B cell (primary cell): ENCODE data around the gene CEP126. TPM values are rescaled to one million over a fixed set of nuclear protein-coding genes. Genes with fewer than 3 reads are reported as not detected.

Experiments
- ATAC-seq: fragments of 200-7000 bp; cut with Tn5 transposase; one replicate; pipeline ENCODE4 v1.10.0; 2021; ENCODE audit warnings: low read depth, mild to moderate bottlenecking, moderate number of reproducible peaks, moderate library complexity
- CTCF ChIA-PET: fragments of 350-600 bp; sonication (Branson Sonifier 250); formaldehyde crosslinking; loops from one replicate; lab custom pipeline; 2021; ENCODE audit warnings: antibody characterized with exemption, inconsistent platforms; lab: Charles Lee
- POLR2A ChIA-PET: fragments of 350-600 bp; sonication (Branson Sonifier 250); formaldehyde crosslinking; loops from one replicate; lab custom pipeline; 2021; ENCODE audit warnings: antibody characterized with exemption; lab: Charles Lee
- DNase-seq: peaks from one replicate; pipeline ENCODE4 v3.0.0; 2013
- H2AFZ ChIP-seq: 2 replicates; pipeline ENCODE4 v1.6.1; 2012; ENCODE audit warnings: mild to moderate bottlenecking, low read depth, low read length; ENCODE audit not compliant: insufficient read depth, poor library complexity, severe bottlenecking
- H3K27ac ChIP-seq, 2 donors: 1 replicate in 1 of 2; 2 replicates in 1 of 2; pipeline ENCODE4 v1.5.1; 2012 to 2013; ENCODE audit warnings: low read length in 2 of 2, mild to moderate bottlenecking in 2 of 2, moderate library complexity in 1 of 2
- H3K27me3 ChIP-seq, 4 experiments: fragments of 200-600 bp in 1 of 4; sonication (generic) in 1 of 4; replicated peaks in 1 of 4; 1 replicate in 2 of 4; 2 replicates in 2 of 4; pipeline versions ENCODE4 v1.6.1 to v1.7.0; 2013 to 2016; ENCODE audit warnings: low read length in 3 of 4, mild to moderate bottlenecking in 2 of 4, mixed read lengths in 1 of 4, moderate library complexity in 1 of 4; ENCODE audit not compliant: insufficient read depth in 4 of 4, control insufficient read depth in 3 of 4; ENCODE audit errors: control extremely low read depth in 1 of 4
- H3K36me3 ChIP-seq, 2 experiments: replicated peaks in 1 of 2; 1 replicate in 1 of 2; 2 replicates in 1 of 2; pipeline versions ENCODE4 v1.6.1 to v1.7.1; 2013; ENCODE audit warnings: low read length in 1 of 2; ENCODE audit not compliant: insufficient read depth in 2 of 2, control insufficient read depth in 1 of 2; ENCODE audit errors: control extremely low read depth in 1 of 2, extremely low read depth in 1 of 2
- H3K4me1 ChIP-seq, 2 donors: fragments of 200-600 bp in 1 of 2; sonication (generic) in 1 of 2; 1 replicate in 1 of 2; 2 replicates in 1 of 2; pipeline versions ENCODE4 v1.5.1 to v1.6.1; 2013 to 2017; ENCODE audit warnings: low read length in 2 of 2; ENCODE audit not compliant: control insufficient read depth in 2 of 2, insufficient read depth in 2 of 2
- H3K4me2 ChIP-seq: replicated peaks from 2 replicates; pipeline ENCODE3; 2012; ENCODE audit warnings: mild to moderate bottlenecking, low read depth, low read length; ENCODE audit not compliant: poor library complexity, severe bottlenecking
- H3K4me3 ChIP-seq, 5 experiments: fragments of 200-600 bp in 1 of 5; sonication (generic) in 1 of 5; 1 replicate in 3 of 5; 2 replicates in 2 of 5; pipeline versions ENCODE4 v1.5.1 to v1.7.0; 2011 to 2016; ENCODE audit warnings: low read length in 4 of 5, mild to moderate bottlenecking in 4 of 5, low read depth in 2 of 5, control low read depth in 1 of 5, moderate library complexity in 1 of 5; ENCODE audit not compliant: insufficient read depth in 1 of 5; ENCODE audit errors: control extremely low read depth in 1 of 5, extremely low read depth in 1 of 5
- H3K79me2 ChIP-seq: fragments of 200-600 bp; sonication (generic); one replicate; pipeline ENCODE4 v1.6.0; 2016; ENCODE audit warnings: low read length; ENCODE audit not compliant: control insufficient read depth, insufficient read depth
- H3K9ac ChIP-seq: fragments of 200-600 bp; sonication (generic); 2 replicates; pipeline ENCODE4 v1.6.1; 2017; ENCODE audit warnings: mild to moderate bottlenecking, low read length, moderate library complexity
- H3K9me3 ChIP-seq, 3 donors: one replicate each; pipeline versions ENCODE4 v1.6.1 to v1.7.1; 2013; ENCODE audit warnings: low read length in 2 of 3; ENCODE audit not compliant: control insufficient read depth in 2 of 3, insufficient read depth in 1 of 3; ENCODE audit errors: control extremely low read depth in 1 of 3
- H4K20me1 ChIP-seq: 2 replicates; pipeline ENCODE4 v1.6.0; 2012; ENCODE audit warnings: mild to moderate bottlenecking, low read length; ENCODE audit not compliant: insufficient read depth, control insufficient read depth, poor library complexity, severe bottlenecking
- H3K27ac Mint-ChIP-seq: one replicate; pipeline ENCODE4 v1.8.0; 2021; ENCODE audit warnings: mixed read lengths
- H3K27me3 Mint-ChIP-seq: one replicate; pipeline ENCODE4 v1.8.0; 2021; ENCODE audit warnings: mixed read lengths
- H3K4me1 Mint-ChIP-seq: one replicate; pipeline ENCODE4 v1.8.0; 2021; ENCODE audit warnings: mixed read lengths
- H3K4me3 Mint-ChIP-seq: one replicate; pipeline ENCODE4 v1.8.0; 2021; ENCODE audit warnings: mixed read lengths
- H3K9me3 Mint-ChIP-seq: one replicate; pipeline ENCODE4 v1.8.0; 2022; ENCODE audit warnings: mixed read lengths; ENCODE audit not compliant: insufficient read depth
- EZH2 ChIP-seq: IDR thresholded peaks from 2 replicates; pipeline ENCODE4 v1.6.1; 2012; ENCODE audit warnings: borderline replicate concordance, low read depth, mild to moderate bottlenecking, moderate library complexity, low read length; ENCODE audit not compliant: insufficient read depth, poor library complexity, severe bottlenecking
- WGBS: methylation state at CpG from one replicate; pipeline ENCODE4 v1.1.5; 2013; ENCODE audit warnings: missing lambda C conversion rate; ENCODE audit not compliant: insufficient coverage; 5-methylcytosine and 5-hydroxymethylcytosine counted together
- intact Hi-C: fragments of 100-400 bp; cut with micrococcal nuclease; formaldehyde crosslinking; loops from one replicate; pipeline ENCODE4 v1.10.0; 2022
- polyA plus RNA-seq: library from polyadenylated mRNA; depleted of rRNA; stranded (reverse); fragments of >200 nt; gene quantifications from 2 replicates; pipeline ENCODE4 v1.2.3, GENCODE V29; 2012
- total RNA-seq, 2 donors: library from RNA; stranded (reverse); fragments of 120-200 nt in 1 of 2; gene quantifications; 1 replicate in 1 of 2; 2 replicates in 1 of 2; pipeline versions ENCODE4 v1.2.3 to v1.2.4, GENCODE V29; 2013 to 2022
- TF ChIP-seq, protein P1 (sequence below): fragments of 200-600 bp; IDR thresholded peaks from one replicate; pipeline ENCODE4 v1.8.0; 2022; ENCODE audit warnings: antibody characterized with exemption, mild to moderate bottlenecking

The CEP126 gene
- total and polyA plus RNA-seq, 2 donors (not counting 1 experiment from before 2014, with no cell fraction given): 1.00 to 9.4 TPM

DNA sequence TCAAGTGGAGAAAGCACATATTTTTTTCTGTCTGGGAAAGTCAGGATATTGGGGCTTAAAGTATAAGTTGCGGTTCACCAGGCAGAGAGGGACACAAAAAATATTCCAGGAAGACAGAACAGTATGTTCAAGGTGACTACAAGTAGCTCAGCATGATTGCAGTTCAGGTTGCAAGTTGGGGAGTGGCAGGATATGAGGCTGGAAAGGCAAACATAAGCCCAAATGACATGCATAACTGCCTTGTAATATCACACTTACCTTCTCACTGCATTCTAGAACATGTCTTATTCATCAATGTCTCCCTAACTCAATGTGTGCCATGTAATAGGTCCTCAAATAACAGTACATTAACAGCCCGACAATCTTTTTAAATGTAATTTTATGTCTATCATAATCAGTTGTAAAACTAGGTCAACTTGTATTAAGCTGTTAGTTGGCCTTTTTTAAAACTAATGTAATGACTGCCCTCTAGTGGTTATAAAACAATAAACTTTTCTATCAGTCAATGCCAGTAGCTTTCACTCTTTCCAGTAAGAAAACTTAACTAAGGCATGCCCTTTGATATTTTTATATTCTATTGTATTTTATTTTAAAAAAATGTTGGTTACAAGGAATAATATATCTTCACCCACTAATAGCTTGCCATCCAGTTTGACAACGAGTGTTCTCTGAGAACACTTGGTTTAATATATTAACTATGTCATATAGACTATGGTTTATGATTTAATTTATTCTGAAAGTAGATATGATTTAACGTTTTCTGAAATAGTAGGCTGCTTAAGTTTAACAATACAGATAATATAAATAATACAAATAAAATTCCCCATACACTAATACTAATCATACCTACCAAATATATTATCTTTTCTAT is 93.0 kb downstream of the CEP126 start:
- CTCF ChIA-PET: interaction anchor here (0.5 to 8.3 kb wide), 32 partner anchors 10 to 1431 kb away, joined by 3 to 423 read pairs (median 5); partner anchors contain the start of gene CEP126
- Mint-ChIP-seq H3K27ac (no peak overlapping the region), H3K4me1 (no peaks in the 10 kb centered on the region), H3K9me3 (no peaks in the 10 kb centered on the region), H3K27me3 (peaks cover 19% of the 10 kb centered on the region), H3K4me3 (no peak overlapping the region)
- no peaks in the 10 kb centered on the region for H3K36me3 ChIP-seq
- H3K4me1 ChIP-seq: no peaks in the 10 kb centered on the region
- H4K20me1 ChIP-seq: no peaks in the 10 kb centered on the region
- WGBS: 100% methylated on average over 1 of the region's 4 CpGs
- H3K4me3 ChIP-seq: no peak overlapping the region
- peaks cover 0 to 6% (median 5%) of the 10 kb centered on the region in 4 experiments for H3K27me3 ChIP-seq
- DNase-seq: peak; percentile 52
- POLR2A ChIA-PET: no interaction called here
- H2AFZ ChIP-seq: no peak overlapping the region
- H3K9ac ChIP-seq: no peak overlapping the region
- no peak for ATAC-seq
- no peaks in the 10 kb centered on the region for H3K79me2 ChIP-seq
- H3K9me3 ChIP-seq: no peaks in the 10 kb centered on the region
- TF ChIP-seq, protein P1, sequence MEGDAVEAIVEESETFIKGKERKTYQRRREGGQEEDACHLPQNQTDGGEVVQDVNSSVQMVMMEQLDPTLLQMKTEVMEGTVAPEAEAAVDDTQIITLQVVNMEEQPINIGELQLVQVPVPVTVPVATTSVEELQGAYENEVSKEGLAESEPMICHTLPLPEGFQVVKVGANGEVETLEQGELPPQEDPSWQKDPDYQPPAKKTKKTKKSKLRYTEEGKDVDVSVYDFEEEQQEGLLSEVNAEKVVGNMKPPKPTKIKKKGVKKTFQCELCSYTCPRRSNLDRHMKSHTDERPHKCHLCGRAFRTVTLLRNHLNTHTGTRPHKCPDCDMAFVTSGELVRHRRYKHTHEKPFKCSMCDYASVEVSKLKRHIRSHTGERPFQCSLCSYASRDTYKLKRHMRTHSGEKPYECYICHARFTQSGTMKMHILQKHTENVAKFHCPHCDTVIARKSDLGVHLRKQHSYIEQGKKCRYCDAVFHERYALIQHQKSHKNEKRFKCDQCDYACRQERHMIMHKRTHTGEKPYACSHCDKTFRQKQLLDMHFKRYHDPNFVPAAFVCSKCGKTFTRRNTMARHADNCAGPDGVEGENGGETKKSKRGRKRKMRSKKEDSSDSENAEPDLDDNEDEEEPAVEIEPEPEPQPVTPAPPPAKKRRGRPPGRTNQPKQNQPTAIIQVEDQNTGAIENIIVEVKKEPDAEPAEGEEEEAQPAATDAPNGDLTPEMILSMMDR: peak; percentile 81
- TF ChIP-seq EZH2: no peak
- intact Hi-C loops: loop anchor here (1.0 to 5.0 kb wide), 3 partner anchors 148 to 604 kb away; no protein-coding TSS in a partner anchor
- no peak overlapping the region for H3K27ac ChIP-seq
- H3K4me2 ChIP-seq: no peak overlapping the region
